Right lobe of liver (tissue), 4 donors: ENCODE measurements around the gene RHO.

ENCODE experiments used
- CTCF ChIP-seq, 4 donors: fragments of 200-600 bp in 3 of 4; fragments of 450-650 bp in 1 of 4; IDR thresholded peaks; one replicate each; pipeline versions ENCODE4 v1.5.1 to v1.8.0; 2016 to 2022; ENCODE audit warnings: antibody characterized with exemption in 4 of 4, mild to moderate bottlenecking in 2 of 4
- POLR2A ChIP-seq: fragments of 450-650 bp; IDR thresholded peaks from one replicate; pipeline ENCODE4 v1.6.1; 2017; ENCODE audit warnings: antibody characterized with exemption, mild to moderate bottlenecking
- donor health status: DM: no; HTN: no; CAD: no.
- donor health status: DM: no; HTN: no; CAD: no.
- donor health status: DM: no; HTN: yes; CAD: no.

DNA sequence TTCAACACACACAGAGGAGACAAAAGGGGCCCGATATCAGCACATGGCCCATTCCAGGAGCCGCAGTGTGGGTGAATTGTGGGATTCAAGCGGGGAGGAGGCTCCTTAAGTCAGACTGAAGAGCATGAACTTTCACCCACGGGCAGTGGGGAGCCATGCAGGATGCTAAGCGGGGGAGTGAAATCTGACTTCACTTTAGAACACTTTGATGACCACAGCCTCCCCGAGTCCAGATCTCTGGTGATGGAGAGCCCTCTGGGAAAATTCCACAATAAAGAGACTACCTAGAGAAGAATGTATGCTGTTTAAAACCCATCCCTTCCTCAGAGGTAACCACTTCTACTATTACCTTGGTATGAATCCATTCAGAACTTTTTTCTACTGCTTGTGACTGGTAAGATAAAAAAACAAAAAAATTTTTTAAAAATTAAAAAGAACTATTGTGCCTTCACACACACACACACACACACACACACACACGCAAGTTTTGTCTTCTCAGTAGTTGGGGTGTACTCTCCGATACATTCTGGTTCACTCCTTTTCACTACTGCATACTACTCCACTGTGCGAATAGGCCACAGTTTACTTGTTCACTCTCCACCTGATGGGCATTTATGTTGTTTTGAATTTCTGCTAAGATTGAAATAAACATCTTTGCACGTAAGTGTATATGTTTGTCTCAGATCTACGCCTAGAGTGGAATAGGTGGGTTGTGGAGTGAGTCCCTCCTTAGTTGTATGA is 12.5 kb downstream of the RHO start:
- TF ChIP-seq CTCF (IDR thresholded peaks at IDR 0.05) (no peak), POLR2A (no peak)
